Measurements from ENCODE around the gene FRAT2.

GRCh38 chr10:97291357-97292096 lies 43.0 kb downstream of the FRAT2 start:
- TF ChIP-seq MYC (CRISPR knock-in tag; IDR thresholded peaks at IDR 0.05; ENCODE audit: borderline replicate concordance) = no peak
- TF ChIP-seq POLR2AphosphoS5 (IDR thresholded peaks at IDR 0.05; ENCODE audit: low read depth, low read length) = no peak
- TF ChIP-seq YY1 (IDR thresholded peaks at IDR 0.05; ENCODE audit: insufficient read depth, insufficient replicate concordance, low read depth, low read length) = no peak
